ENCODE measurements around the gene POLR1C.

- TF ChIP-seq GATA3 (IDR thresholded peaks at IDR 0.05; ENCODE audit: low read depth, low read length) (no peak), GATA2 (IDR thresholded peaks at IDR 0.05; ENCODE audit: low read depth, low read length) (no peak)
Measured at GRCh38 chr6:43505718-43506117, 11.2 kb upstream of the POLR1C start.
